Caki2 (cell line): ENCODE data around the gene C1QTNF12. TPM values are rescaled to one million over a fixed set of nuclear protein-coding genes. Genes with fewer than 3 reads are reported as not detected.
A peak's percentile ranks its signal among the peaks of the same experiment; 100 is the strongest.

Experiments
- DNase-seq: peaks from one replicate; pipeline ENCODE4 v3.0.0-alpha.2; 2015; ENCODE audit warnings: low read depth
- in situ Hi-C: cut with HindIII; loops from 2 replicates; pipeline ENCODE4 v1.10.0; 2016; ENCODE audit warnings: low sequenced_read_pairs, low pct_unique_long_range_greater_than_20kb, mixed read lengths
- total RNA-seq: library from RNA; depleted of rRNA; stranded (reverse); fragments of >200 nt; shearing (Covaris generic); gene quantifications from 2 replicates; pipeline ENCODE4 v1.2.3, GENCODE V29; 2014; ENCODE audit warnings: low replicate concordance

The C1QTNF12 gene
- total RNA-seq, 1 experiment from 2014 or later, result not detected

GRCh38 chr1:1284221-1285101 lies 37.9 kb upstream of the C1QTNF12 start:
- no peak for DNase-seq
- in situ Hi-C loops, result no loop called here

GRCh38 chr1:1283821-1284220 lies 37.3 kb upstream of the C1QTNF12 start:
- in situ Hi-C loops, result no loop called here
- peak; percentile 26 for DNase-seq

- in situ Hi-C loops, result no loop called here
- DNase-seq, result no peak
These were observed 36.5 kb upstream of the C1QTNF12 start for GRCh38 chr1:1282998-1283397.

GRCh38 chr1:1281533-1282321 lies 35.2 kb upstream of the C1QTNF12 start:
- no peak for DNase-seq
- in situ Hi-C loops, result no loop called here

GRCh38 chr1:1280782-1281481 lies 34.4 kb upstream of the C1QTNF12 start:
- in situ Hi-C loops, result no loop called here
- no peak for DNase-seq

- in situ Hi-C loops, result no loop called here
- no peak for DNase-seq
These were observed 32.5 kb upstream of the C1QTNF12 start for GRCh38 chr1:1279028-1279427.

- in situ Hi-C loops, result no loop called here
- no peak for DNase-seq
These were observed 32.1 kb upstream of the C1QTNF12 start for GRCh38 chr1:1278620-1279019.

- no peak for DNase-seq
- in situ Hi-C loops, result no loop called here
These were observed 29.3 kb upstream of the C1QTNF12 start for GRCh38 chr1:1275836-1276235.

- no peak for DNase-seq
- in situ Hi-C loops, result no loop called here
These were observed 28.5 kb upstream of the C1QTNF12 start for GRCh38 chr1:1274931-1275431.

- in situ Hi-C loops, result no loop called here
These were observed 27.9 kb upstream of the C1QTNF12 start for GRCh38 chr1:1274299-1274930.

GRCh38 chr1:1273512-1274298 lies 27.2 kb upstream of the C1QTNF12 start, which contains the start of gene UBE2J2:
TSS of gene UBE2J2 (minus strand) at chr1:1273854. CDS start at chr1:1267992, 5,862 bp downstream.
- in situ Hi-C loops, result no loop called here
- DNase-seq, result peak; percentile 76

More at GRCh38 chr1:1274299-1274930, 27.9 kb upstream of the C1QTNF12 start:
- DNase-seq, result no peak

GRCh38 chr1:1273209-1273511 lies 26.6 kb upstream of the C1QTNF12 start:
- in situ Hi-C loops, result no loop called here
- no peak for DNase-seq

- in situ Hi-C loops, result no loop called here
- no peak for DNase-seq
These were observed 26.1 kb upstream of the C1QTNF12 start for GRCh38 chr1:1272341-1273208.

- DNase-seq, result no peak
- in situ Hi-C loops, result no loop called here
These were observed 24.3 kb upstream of the C1QTNF12 start for GRCh38 chr1:1270813-1271212.

GRCh38 chr1:1268284-1268682 lies 21.8 kb upstream of the C1QTNF12 start:
- DNase-seq, result no peak
- in situ Hi-C loops, result no loop called here

GRCh38 chr1:1267488-1268283 lies 21.2 kb upstream of the C1QTNF12 start:
- no peak for DNase-seq
- in situ Hi-C loops, result no loop called here
